Measurements from ENCODE around the gene CPLX3.

The CPLX3 gene

GRCh38 chr15:74802290-74802689 is 24.1 kb upstream of the CPLX3 start:
- DNase-seq (ENCODE audit: low read depth in 2 of 3, low spot score in 1 of 3) = no peak

- no peak for DNase-seq (ENCODE audit: low read depth in 2 of 3, low spot score in 1 of 3)
These were observed 23.5 kb upstream of the CPLX3 start for GRCh38 chr15:74802862-74803447.

GRCh38 chr15:74804935-74805334 is 21.5 kb upstream of the CPLX3 start:
- DNase-seq (ENCODE audit: low read depth in 2 of 3, low spot score in 1 of 3) = no peak

- DNase-seq (ENCODE audit: low read depth in 2 of 3, low spot score in 1 of 3) = no peak
These were observed 19.1 kb upstream of the CPLX3 start for GRCh38 chr15:74807282-74807681.

GRCh38 chr15:74808078-74808839 is 18.2 kb upstream of the CPLX3 start:
- DNase-seq (ENCODE audit: low read depth in 2 of 3, low spot score in 1 of 3) = no peak

GRCh38 chr15:74808840-74809229 is 17.6 kb upstream of the CPLX3 start:
- no peak for DNase-seq (ENCODE audit: low read depth in 2 of 3, low spot score in 1 of 3)

- no peak for DNase-seq (ENCODE audit: low read depth in 2 of 3, low spot score in 1 of 3)
These were observed 17.2 kb upstream of the CPLX3 start for GRCh38 chr15:74809242-74809641.

- DNase-seq (ENCODE audit: low read depth in 2 of 3, low spot score in 1 of 3) = no peak
These were observed 16.5 kb upstream of the CPLX3 start for GRCh38 chr15:74809956-74810355.

- no peak for DNase-seq (ENCODE audit: low read depth in 2 of 3, low spot score in 1 of 3)
These were observed 13.9 kb upstream of the CPLX3 start, which contains the start of gene LMAN1L for GRCh38 chr15:74812533-74812932. Gene LMAN1L, plus strand, starts transcription at chr15:74812835. Its CDS starts 20 bp downstream, at chr15:74812855.

GRCh38 chr15:74815121-74815934 is 11.1 kb upstream of the CPLX3 start:
- DNase-seq (ENCODE audit: low read depth in 2 of 3, low spot score in 1 of 3) = no peak

- no peak for DNase-seq (ENCODE audit: low read depth in 2 of 3, low spot score in 1 of 3)
These were observed 10.5 kb upstream of the CPLX3 start for GRCh38 chr15:74815961-74816360.

GRCh38 chr15:74816624-74817369 is 9.6 kb upstream of the CPLX3 start:
- no peak for DNase-seq (ENCODE audit: low read depth in 2 of 3, low spot score in 1 of 3)

- DNase-seq (ENCODE audit: low read depth in 2 of 3, low spot score in 1 of 3) = no peak
These were observed 9.1 kb upstream of the CPLX3 start for GRCh38 chr15:74817370-74817737.

- DNase-seq (ENCODE audit: low read depth in 2 of 3, low spot score in 1 of 3) = no peak
These were observed 6.4 kb upstream of the CPLX3 start for GRCh38 chr15:74820056-74820455.

GRCh38 chr15:74821091-74821789 is 5.2 kb upstream of the CPLX3 start:
- no peak for DNase-seq (ENCODE audit: low read depth in 2 of 3, low spot score in 1 of 3)

- no peak for DNase-seq (ENCODE audit: low read depth in 2 of 3, low spot score in 1 of 3)
These were observed 4.7 kb upstream of the CPLX3 start for GRCh38 chr15:74821790-74822158.

- DNase-seq (ENCODE audit: low read depth in 2 of 3, low spot score in 1 of 3) = no peak
These were observed 4.2 kb upstream of the CPLX3 start for GRCh38 chr15:74822233-74822632.

GRCh38 chr15:74823324-74823723 is 3.1 kb upstream of the CPLX3 start:
- no peak for DNase-seq (ENCODE audit: low read depth in 2 of 3, low spot score in 1 of 3)

- no peak for DNase-seq (ENCODE audit: low read depth in 2 of 3, low spot score in 1 of 3)
These were observed 1.5 kb upstream of the CPLX3 start for GRCh38 chr15:74824976-74825375.

- no peak for DNase-seq (ENCODE audit: low read depth in 2 of 3, low spot score in 1 of 3)
These were observed 561 bp upstream of the CPLX3 start for GRCh38 chr15:74825866-74826265.

- no peak for DNase-seq (ENCODE audit: low read depth in 2 of 3, low spot score in 1 of 3)
These were observed 494 bp downstream of the CPLX3 start for GRCh38 chr15:74826921-74827320.

Data from stimulated activated CD4-positive, alpha-beta T cell treated with anti-CD3 and anti-CD28 coated beads, Interleukin-12 subunit alpha, Interleukin-12 subunit beta, amount 100 ng/mL, for 48 hours (primary cell).